Progenitor cell of endocrine pancreas (in vitro differentiated cells): Measurements from ENCODE around the gene STAC. TPM values are rescaled to one million over a fixed set of nuclear protein-coding genes. Genes with fewer than 3 reads are reported as not detected.
A peak's percentile ranks its signal among the peaks of the same experiment; 100 is the strongest.

Source experiments
- DNase-seq: peaks from one replicate; pipeline ENCODE4 v3.0.0; 2021; ENCODE audit warnings: low spot score; ENCODE audit not compliant: unreplicated experiment
- H3K27ac Mint-ChIP-seq: 2 replicates; pipeline ENCODE4 v1.8.0; 2021; ENCODE audit warnings: mild to moderate bottlenecking, moderate library complexity, mixed read lengths
- H3K27me3 Mint-ChIP-seq: 2 replicates; pipeline ENCODE4 v1.8.0; 2021; ENCODE audit warnings: mixed read lengths
- H3K36me3 Mint-ChIP-seq: 2 replicates; pipeline ENCODE4 v1.8.0; 2022; ENCODE audit warnings: mixed read lengths; ENCODE audit not compliant: insufficient read depth
- H3K4me1 Mint-ChIP-seq: 2 replicates; pipeline ENCODE4 v1.8.0; 2021; ENCODE audit warnings: low read depth, mixed read lengths
- H3K4me3 Mint-ChIP-seq: 2 replicates; pipeline ENCODE4 v1.8.0; 2021; ENCODE audit warnings: low read depth, mild to moderate bottlenecking, moderate library complexity, mixed read lengths
- H3K9me3 Mint-ChIP-seq: 2 replicates; pipeline ENCODE4 v1.8.0; 2021; ENCODE audit warnings: low read depth, mixed read lengths
- long read RNA-seq: library from polyadenylated mRNA; unstranded; transcript quantifications from one replicate; pipeline ENCODE4 v2.0.0, GENCODE V29; 2020
- total RNA-seq: library from RNA; stranded (reverse); gene quantifications from 2 replicates; pipeline ENCODE4 v1.2.1, GENCODE V29; 2021
- TF ChIP-seq, protein P1 (sequence below): fragments of 200-600 bp; sonication (generic); IDR thresholded peaks from one replicate; pipeline ENCODE4 v1.5.0; 2021; ENCODE audit warnings: antibody characterized with exemption, mild to moderate bottlenecking; ENCODE audit not compliant: unreplicated experiment

STAC gene, protein sequence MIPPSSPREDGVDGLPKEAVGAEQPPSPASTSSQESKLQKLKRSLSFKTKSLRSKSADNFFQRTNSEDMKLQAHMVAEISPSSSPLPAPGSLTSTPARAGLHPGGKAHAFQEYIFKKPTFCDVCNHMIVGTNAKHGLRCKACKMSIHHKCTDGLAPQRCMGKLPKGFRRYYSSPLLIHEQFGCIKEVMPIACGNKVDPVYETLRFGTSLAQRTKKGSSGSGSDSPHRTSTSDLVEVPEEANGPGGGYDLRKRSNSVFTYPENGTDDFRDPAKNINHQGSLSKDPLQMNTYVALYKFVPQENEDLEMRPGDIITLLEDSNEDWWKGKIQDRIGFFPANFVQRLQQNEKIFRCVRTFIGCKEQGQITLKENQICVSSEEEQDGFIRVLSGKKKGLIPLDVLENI
- total RNA-seq = 1.2 and 1.6 TPM in 2 replicates
- long read RNA-seq, partial matches to known transcripts = 0 of 3 reads
- long read RNA-seq, other reads (novel, unspliced or antisense) = 2 of 3 reads

DNA sequence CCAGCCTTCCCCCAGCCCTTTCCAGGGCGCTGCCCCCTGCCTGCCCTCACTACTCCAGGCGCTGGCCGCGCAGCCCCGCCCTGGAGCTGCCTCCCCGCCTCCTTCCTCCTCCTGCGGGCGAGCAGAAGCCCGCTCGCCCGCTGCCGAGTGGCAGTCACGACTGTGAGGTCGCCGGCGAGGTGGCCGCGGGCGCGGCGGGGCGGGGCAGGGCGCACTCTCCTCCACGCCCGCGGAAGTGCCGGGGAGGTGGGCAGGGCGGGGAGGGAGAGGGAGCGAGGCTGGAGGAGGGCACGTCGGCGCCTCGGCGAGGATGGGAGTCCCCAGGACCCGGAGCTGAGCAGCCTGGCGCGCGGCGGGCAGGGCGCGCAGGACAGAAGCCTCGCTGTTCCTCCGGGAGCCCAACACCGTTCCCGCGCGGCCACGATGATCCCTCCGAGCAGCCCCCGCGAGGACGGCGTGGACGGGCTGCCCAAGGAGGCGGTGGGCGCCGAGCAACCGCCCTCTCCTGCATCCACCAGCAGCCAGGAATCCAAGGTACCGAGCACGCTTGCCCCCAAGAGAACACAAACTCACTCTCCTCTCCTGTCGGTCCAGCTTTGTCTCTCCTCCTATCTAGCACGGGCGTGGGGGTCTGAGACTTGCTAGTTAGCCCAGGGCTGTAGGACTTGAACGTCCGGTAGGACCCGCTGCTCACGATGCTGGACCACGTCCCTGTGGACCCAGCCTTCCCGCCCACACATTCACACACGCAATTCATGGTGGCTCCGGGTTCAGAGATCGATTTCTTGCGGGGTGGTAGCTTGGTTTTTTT is at the start of gene STAC:
STAC (plus strand) TSS at position 284 of the 811 bp plus-strand sequence; CDS start at position 424, 140 bp downstream.
- TF ChIP-seq, protein P1, sequence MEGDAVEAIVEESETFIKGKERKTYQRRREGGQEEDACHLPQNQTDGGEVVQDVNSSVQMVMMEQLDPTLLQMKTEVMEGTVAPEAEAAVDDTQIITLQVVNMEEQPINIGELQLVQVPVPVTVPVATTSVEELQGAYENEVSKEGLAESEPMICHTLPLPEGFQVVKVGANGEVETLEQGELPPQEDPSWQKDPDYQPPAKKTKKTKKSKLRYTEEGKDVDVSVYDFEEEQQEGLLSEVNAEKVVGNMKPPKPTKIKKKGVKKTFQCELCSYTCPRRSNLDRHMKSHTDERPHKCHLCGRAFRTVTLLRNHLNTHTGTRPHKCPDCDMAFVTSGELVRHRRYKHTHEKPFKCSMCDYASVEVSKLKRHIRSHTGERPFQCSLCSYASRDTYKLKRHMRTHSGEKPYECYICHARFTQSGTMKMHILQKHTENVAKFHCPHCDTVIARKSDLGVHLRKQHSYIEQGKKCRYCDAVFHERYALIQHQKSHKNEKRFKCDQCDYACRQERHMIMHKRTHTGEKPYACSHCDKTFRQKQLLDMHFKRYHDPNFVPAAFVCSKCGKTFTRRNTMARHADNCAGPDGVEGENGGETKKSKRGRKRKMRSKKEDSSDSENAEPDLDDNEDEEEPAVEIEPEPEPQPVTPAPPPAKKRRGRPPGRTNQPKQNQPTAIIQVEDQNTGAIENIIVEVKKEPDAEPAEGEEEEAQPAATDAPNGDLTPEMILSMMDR = no peak
- H3K36me3 Mint-ChIP-seq = no peaks in the 10 kb centered on the region
- DNase-seq = peak; percentile 40
- H3K9me3 Mint-ChIP-seq = no peaks in the 10 kb centered on the region
- no peak within 1 kb of the TSS for H3K27ac Mint-ChIP-seq
- H3K4me1 Mint-ChIP-seq = peaks cover 7% of the 10 kb centered on the region
- H3K4me3 Mint-ChIP-seq = peak within 1 kb of the TSS; percentile 74
- peaks cover 45% of the 10 kb centered on the region for H3K27me3 Mint-ChIP-seq

- H3K4me3 Mint-ChIP-seq = no peak overlapping the region
- H3K9me3 Mint-ChIP-seq = no peaks in the 10 kb centered on the region
- TF ChIP-seq, protein P1 = no peak
- H3K4me1 Mint-ChIP-seq = no peaks in the 10 kb centered on the region
- no peak overlapping the region for H3K27ac Mint-ChIP-seq
- DNase-seq = no peak
- H3K27me3 Mint-ChIP-seq = no peaks in the 10 kb centered on the region
- no peaks in the 10 kb centered on the region for H3K36me3 Mint-ChIP-seq
Observed at GRCh38 chr3:36332139-36332538, 48.2 kb upstream of the STAC start.

- Mint-ChIP-seq H3K4me1 (peaks cover 6% of the 10 kb centered on the region), H3K27ac (no peak overlapping the region), H3K4me3 (no peak overlapping the region), H3K27me3 (no peaks in the 10 kb centered on the region), H3K36me3 (no peaks in the 10 kb centered on the region), H3K9me3 (peaks cover 13% of the 10 kb centered on the region)
- DNase-seq = no peak
- TF ChIP-seq, protein P1 = no peak
Observed at GRCh38 chr3:36362216-36362615, 18.1 kb upstream of the STAC start.

- Mint-ChIP-seq H3K27me3 (no peaks in the 10 kb centered on the region), H3K27ac (peak overlapping the region; percentile 50), H3K4me1 (peaks cover 6% of the 10 kb centered on the region), H3K4me3 (no peak overlapping the region), H3K9me3 (peaks cover 13% of the 10 kb centered on the region), H3K36me3 (no peaks in the 10 kb centered on the region)
- DNase-seq = no peak
- TF ChIP-seq, protein P1 = no peak
Observed at GRCh38 chr3:36362973-36363372, 17.3 kb upstream of the STAC start.

DNA sequence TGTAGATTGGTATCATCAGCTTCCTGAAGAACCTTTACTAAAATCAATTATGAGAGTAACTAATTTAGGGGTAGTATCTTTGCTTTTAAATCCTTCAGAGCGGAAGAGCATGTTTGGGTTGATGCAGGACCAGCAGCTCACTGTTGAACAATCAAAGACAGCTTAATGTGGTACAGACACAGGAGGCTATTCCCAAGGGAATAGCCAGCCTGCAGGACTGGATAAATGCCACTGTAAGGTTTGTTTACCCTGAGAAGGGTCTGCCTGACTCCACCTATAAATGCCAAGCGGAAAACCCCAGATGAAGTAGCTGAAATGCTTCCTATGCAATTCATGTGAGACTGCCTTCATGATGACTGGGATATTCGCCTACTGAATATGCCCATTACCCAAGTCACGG is 16.0 kb upstream of the STAC start:
- Mint-ChIP-seq H3K4me3 (no peak overlapping the region), H3K4me1 (peaks cover 6% of the 10 kb centered on the region), H3K27me3 (no peaks in the 10 kb centered on the region), H3K27ac (no peak overlapping the region), H3K9me3 (peaks cover 9% of the 10 kb centered on the region), H3K36me3 (no peaks in the 10 kb centered on the region)
- DNase-seq = no peak
- TF ChIP-seq, protein P1 = no peak
